ENCODE data around the gene CNOT6. TPM values are rescaled to one million over a fixed set of nuclear protein-coding genes. Genes with fewer than 3 reads are reported as not detected.

The CNOT6 gene
- total and polyA plus RNA-seq, 2 donors (not counting 1 experiment from before 2014, with no cell fraction given): 12.7 to 19.5 TPM

- TF ChIP-seq CTCF (conservative IDR thresholded peaks at IDR 0.05 in 1 of 2, IDR thresholded peaks at IDR 0.05 in 1 of 2; ENCODE audit: low read depth in 1 of 2, low read length in 2 of 2): no peak
- TF ChIP-seq EZH2 (IDR thresholded peaks at IDR 0.05; ENCODE audit: low read length, missing control alignments): no peak
These were observed 46.0 kb downstream of the CNOT6 start for GRCh38 chr5:180540050-180540694.

GRCh38 chr5:180541710-180542109 is 47.5 kb downstream of the CNOT6 start:
- Histone ChIP-seq H2AFZ (ENCODE audit: low read length) (no peak overlapping the region), H3K79me2 (ENCODE audit: control insufficient read depth, insufficient read depth, low read length) (peaks cover 14% of the 10 kb centered on the region), H3K9me3 (ENCODE audit: control insufficient read depth, insufficient read depth, low read depth, low read length) (no peaks in the 10 kb centered on the region), H3K27me3 (ENCODE audit: control insufficient read depth, insufficient read depth, low read length) (no peaks in the 10 kb centered on the region), H3K4me1 (ENCODE audit: control insufficient read depth, extremely low read depth, insufficient read depth, low read length) (no peaks in the 10 kb centered on the region), H3K36me3 (ENCODE audit: control insufficient read depth, insufficient read depth, low read length) (no peaks in the 10 kb centered on the region), H3K9ac (ENCODE audit: insufficient read depth, low read length) (no peak overlapping the region), H4K20me1 (ENCODE audit: control insufficient read depth, extremely low read depth, insufficient read depth, low read length) (no peaks in the 10 kb centered on the region), H3K27ac (ENCODE audit: insufficient read depth, low read length) (no peak overlapping the region), H3K4me2 (ENCODE audit: extremely low read depth, insufficient read depth, low read length) (no peak overlapping the region), H3K4me3 (replicated peaks in 1 of 4; ENCODE audit: control extremely low read depth in 1 of 4, insufficient read depth in 1 of 4, low read depth in 3 of 4, low read length in 4 of 4) (no peak overlapping the region)
- DNase-seq (ENCODE audit: low read depth in 2 of 2): no peak
- TF ChIP-seq EZH2 (IDR thresholded peaks at IDR 0.05; ENCODE audit: low read length, missing control alignments): no peak
- TF ChIP-seq CTCF (conservative IDR thresholded peaks at IDR 0.05 in 1 of 2, IDR thresholded peaks at IDR 0.05 in 1 of 2; ENCODE audit: low read depth in 1 of 2, low read length in 2 of 2): no peak

More at GRCh38 chr5:180540050-180540694, 46.0 kb downstream of the CNOT6 start:
- H4K20me1 ChIP-seq (ENCODE audit: control insufficient read depth, extremely low read depth, insufficient read depth, low read length): no peaks in the 10 kb centered on the region
- no peak overlapping the region for H3K27ac ChIP-seq (ENCODE audit: insufficient read depth, low read length)
- no peaks in the 10 kb centered on the region for H3K27me3 ChIP-seq (ENCODE audit: control insufficient read depth, insufficient read depth, low read length)
- H3K9me3 ChIP-seq (ENCODE audit: control insufficient read depth, insufficient read depth, low read depth, low read length): no peaks in the 10 kb centered on the region
- H3K4me2 ChIP-seq (ENCODE audit: extremely low read depth, insufficient read depth, low read length): no peak overlapping the region
- peaks cover 15% of the 10 kb centered on the region for H3K79me2 ChIP-seq (ENCODE audit: control insufficient read depth, insufficient read depth, low read length)
- no peaks in the 10 kb centered on the region for H3K4me1 ChIP-seq (ENCODE audit: control insufficient read depth, extremely low read depth, insufficient read depth, low read length)
- no peak overlapping the region for H3K4me3 ChIP-seq (replicated peaks in 1 of 4; ENCODE audit: control extremely low read depth in 1 of 4, insufficient read depth in 1 of 4, low read depth in 3 of 4, low read length in 4 of 4)
- H2AFZ ChIP-seq (ENCODE audit: low read length): no peak overlapping the region
- no peak for DNase-seq (ENCODE audit: low read depth in 2 of 2)
- H3K9ac ChIP-seq (ENCODE audit: insufficient read depth, low read length): no peak overlapping the region
- no peaks in the 10 kb centered on the region for H3K36me3 ChIP-seq (ENCODE audit: control insufficient read depth, insufficient read depth, low read length)

GRCh38 chr5:180545248-180545647 is 51.1 kb downstream of the CNOT6 start:
- no peaks in the 10 kb centered on the region for H3K4me1 ChIP-seq (ENCODE audit: control insufficient read depth, extremely low read depth, insufficient read depth, low read length)
- no peak overlapping the region for H3K4me2 ChIP-seq (ENCODE audit: extremely low read depth, insufficient read depth, low read length)
- no peak overlapping the region for H3K9ac ChIP-seq (ENCODE audit: insufficient read depth, low read length)
- H3K4me3 ChIP-seq (replicated peaks in 1 of 4; ENCODE audit: control extremely low read depth in 1 of 4, insufficient read depth in 1 of 4, low read depth in 3 of 4, low read length in 4 of 4): no peak overlapping the region
- no peak overlapping the region for H2AFZ ChIP-seq (ENCODE audit: low read length)
- TF ChIP-seq EZH2 (IDR thresholded peaks at IDR 0.05; ENCODE audit: low read length, missing control alignments) (no peak), CTCF (conservative IDR thresholded peaks at IDR 0.05 in 1 of 2, IDR thresholded peaks at IDR 0.05 in 1 of 2; ENCODE audit: low read depth in 1 of 2, low read length in 2 of 2) (no peak)
- peaks cover 2% of the 10 kb centered on the region for H3K36me3 ChIP-seq (ENCODE audit: control insufficient read depth, insufficient read depth, low read length)
- H4K20me1 ChIP-seq (ENCODE audit: control insufficient read depth, extremely low read depth, insufficient read depth, low read length): no peaks in the 10 kb centered on the region
- no peak overlapping the region for H3K27ac ChIP-seq (ENCODE audit: insufficient read depth, low read length)
- no peaks in the 10 kb centered on the region for H3K9me3 ChIP-seq (ENCODE audit: control insufficient read depth, insufficient read depth, low read depth, low read length)
- peaks cover 10% of the 10 kb centered on the region for H3K79me2 ChIP-seq (ENCODE audit: control insufficient read depth, insufficient read depth, low read length)
- DNase-seq (ENCODE audit: low read depth in 2 of 2): no peak
- no peaks in the 10 kb centered on the region for H3K27me3 ChIP-seq (ENCODE audit: control insufficient read depth, insufficient read depth, low read length)

All from fibroblast of lung (primary cell).